Posterior cingulate gyrus (tissue), 11 donors: ENCODE measurements around the gene MAU2.
"Not testable (repeated sequence)": the region's sequence is repeated elsewhere in the genome, so short reads cannot be mapped to it uniquely, and the experiment has no call there.

Source experiments
- DNase-seq, 10 donors: peaks; one replicate each; pipeline versions ENCODE4 v3.0.0 to v3.0.0-alpha.2; 2020 to 2021; ENCODE audit warnings: mixed read lengths in 3 of 10
- intact Hi-C: fragments of 100-400 bp; cut with DNase I; formaldehyde crosslinking; loops from one replicate; pipeline ENCODE4 v1.15.1; 2023

Gene MAU2

DNA sequence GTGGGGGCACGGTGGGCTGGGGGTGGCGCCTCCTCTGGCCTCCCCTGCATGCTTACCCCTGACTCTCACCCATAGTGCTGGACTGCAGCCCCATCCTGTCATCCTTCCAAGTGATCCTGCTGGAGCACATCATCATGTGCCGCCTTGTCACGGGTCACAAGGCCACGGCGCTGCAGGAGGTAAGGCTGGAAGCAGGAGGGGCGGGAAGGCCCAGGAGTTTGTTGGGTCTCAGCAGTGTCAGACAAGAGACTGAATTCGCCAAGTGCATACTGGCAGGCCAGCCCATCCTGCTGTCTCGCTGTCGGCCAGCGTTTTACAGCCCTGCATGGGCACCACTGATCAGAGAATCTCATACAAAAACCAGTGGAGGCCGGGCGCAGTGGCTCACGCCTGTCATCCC is 23.1 kb downstream of the MAU2 start:
- intact Hi-C loops, result no loop called here

DNA sequence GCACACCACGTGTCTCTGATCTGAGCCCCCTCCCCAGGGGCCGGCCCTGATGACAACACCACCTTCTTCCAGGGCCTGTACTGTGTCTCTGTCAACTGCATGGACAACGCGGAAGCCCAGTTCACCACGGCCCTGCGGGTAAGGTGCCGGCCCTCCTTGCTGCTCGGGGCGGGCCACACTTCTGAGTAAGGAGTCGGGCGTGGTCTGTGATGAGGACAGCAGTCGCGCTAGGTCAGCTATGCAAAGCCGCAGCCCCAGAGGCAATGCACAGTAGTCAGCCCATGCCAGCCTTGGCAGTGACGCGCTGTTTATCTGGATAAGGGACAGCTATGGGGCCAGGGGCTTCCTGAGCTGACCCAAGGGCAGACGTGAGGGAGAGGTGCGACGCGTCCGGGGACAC is 24.6 kb downstream of the MAU2 start:
- no peak for DNase-seq
- intact Hi-C loops, result no loop called here

More for the DNA sequence above, 23.1 kb downstream of the MAU2 start:
- no peak for DNase-seq

DNA sequence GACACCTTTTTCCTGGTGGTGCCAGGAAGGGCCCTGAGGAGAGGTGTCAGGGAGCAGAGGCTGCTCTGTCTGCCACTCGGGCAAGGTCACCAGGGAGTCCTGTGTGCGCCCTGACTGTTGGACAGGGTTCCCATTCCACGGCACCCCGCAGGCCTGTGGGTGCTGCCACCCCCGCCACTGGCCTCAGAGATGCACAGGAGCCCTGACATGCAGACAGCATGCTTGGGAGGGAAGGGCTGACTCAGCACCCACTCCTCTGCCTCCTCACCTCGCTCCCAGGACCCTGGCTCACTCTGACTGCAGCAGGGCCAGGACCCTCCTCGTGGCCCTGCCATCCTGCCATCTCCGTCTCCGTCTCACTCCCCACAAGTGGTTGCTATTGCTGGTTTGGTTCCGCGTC is 25.3 kb downstream of the MAU2 start:
- intact Hi-C loops, result no loop called here
- no peak for DNase-seq

DNA sequence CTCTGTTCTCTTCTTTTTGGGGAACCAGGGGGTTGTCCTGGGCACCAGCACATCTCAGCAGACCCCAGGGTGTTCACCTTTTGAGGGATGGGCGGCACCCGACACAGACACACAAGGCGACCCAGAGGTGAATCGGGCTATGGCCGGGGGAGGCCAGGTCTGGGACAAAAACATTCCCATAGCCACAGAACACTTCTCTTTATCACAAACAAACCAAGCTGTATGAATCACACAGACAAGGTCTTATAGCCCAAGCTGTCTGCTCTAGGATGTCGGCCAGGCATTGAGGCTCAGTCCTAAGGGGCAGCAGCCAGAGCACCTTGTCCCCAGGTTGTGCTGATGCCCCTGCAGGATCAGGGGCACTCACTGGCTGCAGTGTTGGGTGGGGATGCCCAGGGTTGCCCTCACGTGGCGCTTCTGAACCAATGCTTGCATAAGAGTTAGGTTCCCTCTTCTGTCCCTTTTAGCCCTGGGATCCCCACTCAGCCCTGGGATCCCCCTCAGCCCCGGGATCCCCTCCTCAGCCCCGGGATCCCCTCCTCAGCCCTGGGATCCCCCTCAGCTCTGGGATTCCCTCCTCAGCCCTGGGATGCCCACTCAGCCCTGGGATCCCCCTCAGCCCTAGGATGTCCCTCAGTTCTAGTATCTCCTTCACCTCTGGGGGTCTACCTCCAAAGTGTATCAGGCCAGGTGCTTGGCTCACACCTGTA is 26.9 kb downstream of the MAU2 start:
- intact Hi-C loops, result no loop called here
- no peak for DNase-seq

DNA sequence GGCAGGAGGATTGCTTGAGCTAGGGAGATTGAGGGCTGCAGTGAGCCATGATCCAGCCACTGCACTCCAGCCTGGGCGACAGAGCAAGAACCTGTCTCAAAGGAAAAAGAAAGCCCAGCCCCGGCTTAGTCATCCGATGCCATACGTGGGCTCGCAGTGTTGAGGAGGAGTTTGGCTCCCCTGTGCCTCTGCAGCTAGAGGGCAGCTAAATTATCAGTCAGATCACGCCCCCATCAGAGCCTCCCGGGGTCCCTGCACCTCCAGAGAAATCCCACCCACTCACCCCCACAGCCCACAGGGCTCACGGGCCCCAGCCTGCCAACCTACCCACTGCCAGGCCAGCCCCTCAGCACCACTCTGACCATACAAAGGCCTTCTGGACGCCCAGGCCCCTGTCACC is 27.6 kb downstream of the MAU2 start:
- DNase-seq, result peak in 4 of 10 donors; percentile 26 to 84 (median 55)
- intact Hi-C loops, result no loop called here

DNA sequence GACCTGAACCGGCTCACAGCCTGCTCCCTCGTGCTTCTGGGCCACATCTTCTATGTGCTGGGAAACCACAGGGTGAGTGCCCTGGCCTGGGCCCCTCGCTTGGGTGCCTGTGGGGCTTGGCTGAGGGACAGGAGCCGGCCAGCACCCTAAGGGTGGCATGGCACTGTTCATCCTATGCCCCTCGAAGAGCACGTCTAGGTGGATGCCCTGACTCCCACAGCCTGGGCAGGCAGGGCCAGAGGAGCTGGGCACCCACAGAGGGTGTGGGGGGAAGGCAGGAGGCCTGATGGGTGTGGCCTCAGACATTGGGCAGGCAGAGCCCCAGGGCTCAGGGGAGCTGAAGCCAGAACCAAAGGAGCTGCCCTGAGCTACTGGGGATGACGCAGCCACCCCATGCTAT is 28.7 kb downstream of the MAU2 start:
- DNase-seq, result no peak
- intact Hi-C loops, result no loop called here

DNA sequence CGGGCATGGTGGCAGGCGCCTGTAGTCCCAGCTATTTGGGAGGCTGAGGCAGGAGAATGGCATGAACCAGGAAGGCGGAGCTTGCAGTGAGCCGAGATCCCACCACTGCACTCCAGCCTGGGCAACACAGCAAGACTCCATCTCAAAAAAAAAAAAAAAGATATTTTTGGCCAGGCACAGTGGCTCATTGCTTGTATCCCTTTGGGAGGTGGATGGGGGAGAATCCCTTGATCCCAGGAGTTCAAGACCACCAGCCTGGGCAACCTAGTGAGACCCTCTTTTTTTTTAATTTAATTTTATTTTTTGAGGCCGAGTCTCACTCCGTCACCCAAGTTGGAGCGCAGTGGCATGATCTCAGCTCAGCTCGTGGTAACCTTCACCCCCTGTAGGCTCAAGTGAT is 30.1 kb downstream of the MAU2 start:
- DNase-seq, intact Hi-C loops: not testable (repeated sequence)

DNA sequence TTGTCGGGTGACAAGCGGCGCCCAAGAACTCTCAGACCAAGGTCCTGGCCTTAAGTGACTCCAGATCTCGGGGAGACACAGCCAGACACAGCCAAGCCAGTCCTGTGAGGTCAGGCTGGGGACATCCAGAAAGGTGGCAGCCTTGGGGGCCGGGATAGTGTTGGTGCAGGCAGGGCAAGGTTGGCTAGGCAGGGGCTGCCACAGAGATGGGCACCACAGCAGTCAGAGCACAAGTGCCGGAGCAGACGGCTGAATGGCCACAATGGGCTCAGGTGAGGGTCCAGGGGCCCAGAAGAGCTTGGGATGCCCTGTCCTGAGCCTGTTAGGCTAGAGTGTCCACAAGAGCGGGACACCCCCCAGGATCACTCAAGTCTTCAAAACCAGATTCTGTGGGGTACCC is 32.2 kb downstream of the MAU2 start:
- intact Hi-C loops, result no loop called here
- no peak for DNase-seq

DNA sequence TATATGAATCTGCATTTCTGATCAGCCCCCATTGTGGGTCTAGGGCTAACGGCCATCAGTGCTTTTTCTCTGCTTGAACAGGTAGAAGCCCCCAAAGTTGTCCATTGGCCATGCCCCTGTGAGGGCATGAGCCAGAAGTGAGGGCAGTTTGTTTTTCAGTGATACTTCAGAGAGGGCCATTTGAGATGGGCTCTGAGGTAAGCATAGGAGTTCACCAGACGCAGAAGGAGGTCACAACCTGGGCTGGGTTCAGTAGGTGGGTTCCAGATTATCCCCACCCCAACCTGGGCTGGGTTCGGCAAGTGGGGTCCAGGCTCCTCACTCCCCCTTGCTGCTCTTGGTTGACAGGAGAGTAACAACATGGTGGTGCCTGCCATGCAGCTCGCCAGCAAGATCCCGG is 33.4 kb downstream of the MAU2 start:
- intact Hi-C loops, result no loop called here
- DNase-seq, result no peak

DNA sequence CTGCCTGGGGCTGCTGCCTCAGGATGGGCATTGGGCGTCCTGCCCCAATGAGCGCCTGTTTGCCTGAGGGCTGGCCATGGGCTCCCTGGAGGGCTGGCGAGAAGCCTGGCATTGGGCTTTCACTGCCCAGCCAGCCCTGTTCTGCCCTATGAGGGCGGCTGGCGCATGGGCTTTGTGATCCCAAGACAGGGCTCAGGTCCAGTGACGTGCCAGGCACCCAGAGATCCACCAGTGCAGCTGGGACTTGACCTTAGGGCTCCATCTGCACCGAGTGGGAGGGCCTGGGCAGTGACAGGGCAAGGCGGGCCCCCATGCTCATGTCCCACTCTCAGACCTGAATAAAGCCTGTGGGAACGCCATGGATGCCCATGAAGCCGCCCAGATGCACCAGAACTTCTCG is 34.3 kb downstream of the MAU2 start:
- peak in 1 of 10 donors; percentile 87 for DNase-seq

DNA sequence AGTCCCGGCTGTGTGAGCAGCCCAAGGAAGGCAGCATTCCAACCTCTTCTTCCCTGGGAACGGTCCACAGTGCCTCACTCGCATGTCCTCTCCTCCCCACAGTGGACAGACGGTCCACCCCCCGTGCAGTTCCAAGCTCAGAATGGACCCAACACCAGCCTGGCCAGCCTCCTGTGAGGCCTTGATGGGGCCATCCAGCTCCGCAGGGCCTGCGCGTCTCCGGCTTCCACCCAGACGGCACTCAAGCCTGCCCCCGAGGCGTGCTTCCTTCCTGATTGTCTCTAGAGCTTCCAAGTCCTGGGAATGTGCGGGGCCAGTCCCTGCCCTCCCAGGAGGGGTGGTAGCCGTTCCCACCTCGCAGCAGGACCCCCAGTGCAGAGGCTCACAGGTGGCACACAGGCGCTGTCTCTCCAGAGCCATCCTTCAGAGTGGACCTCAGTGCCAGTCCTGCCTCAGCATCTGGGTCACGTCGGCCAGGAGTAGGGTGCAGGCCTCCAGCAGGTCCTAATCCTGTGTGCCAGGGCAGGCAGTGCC is 35.0 kb downstream of the MAU2 start:
- DNase-seq, result peak in 1 of 10 donors; percentile 86
- intact Hi-C loops, result no loop called here

More for the DNA sequence above, 34.3 kb downstream of the MAU2 start:
- intact Hi-C loops, result no loop called here

DNA sequence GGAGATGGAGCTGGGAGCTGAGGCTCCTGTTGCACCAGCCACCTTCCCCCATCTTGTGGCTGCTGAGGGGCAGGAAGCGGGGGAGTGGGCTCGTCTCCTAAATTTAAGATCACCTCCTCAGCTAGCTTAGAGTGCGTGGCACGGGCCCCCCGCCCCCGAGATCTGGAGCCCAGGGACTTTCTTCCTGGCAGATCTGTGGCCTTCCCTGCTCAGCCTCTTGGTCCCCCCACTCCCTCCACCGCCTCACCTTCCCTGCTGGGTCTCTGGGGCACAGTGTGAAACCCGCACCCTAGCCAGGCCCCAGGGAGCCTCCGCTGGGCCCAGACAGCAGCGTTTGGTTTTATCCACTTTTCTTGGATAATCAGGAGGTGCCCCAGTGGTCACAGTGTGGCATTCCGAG is 35.9 kb downstream of the MAU2 start:
- no peak for DNase-seq
- intact Hi-C loops, result no loop called here

DNA sequence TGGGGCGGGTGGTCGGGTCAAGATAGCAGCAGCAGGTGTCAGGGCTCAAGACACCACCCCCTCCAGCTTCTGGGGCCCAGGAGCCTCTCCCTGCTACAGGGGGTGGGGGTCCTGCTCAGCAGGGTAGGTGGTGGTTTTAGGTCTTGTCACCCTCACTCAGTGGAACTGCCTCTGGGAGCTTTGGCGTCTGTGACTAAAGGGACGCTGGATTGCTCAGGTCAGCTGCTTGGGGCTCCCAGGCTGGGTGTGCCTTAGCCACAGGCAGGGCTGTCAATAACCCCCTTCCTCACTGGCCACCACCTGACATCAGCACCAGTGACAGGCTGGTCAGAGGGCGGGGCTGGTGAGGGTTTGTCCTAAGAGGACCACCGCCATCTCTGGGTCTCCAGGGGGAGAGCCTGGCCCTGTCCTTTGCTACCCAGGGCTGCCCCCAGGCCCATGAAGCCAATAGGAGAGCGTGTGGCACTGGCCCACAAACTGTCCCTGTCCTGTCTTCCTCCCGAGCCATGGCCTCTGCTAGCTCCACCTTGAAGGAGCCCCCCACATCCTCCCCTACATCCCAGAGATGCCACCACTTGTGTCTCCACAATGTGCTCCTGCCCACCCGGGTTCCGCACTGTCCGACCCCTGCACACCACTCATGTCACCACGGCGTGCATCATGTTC is 36.4 kb downstream of the MAU2 start:
- no peak for DNase-seq
- intact Hi-C loops, result no loop called here

DNA sequence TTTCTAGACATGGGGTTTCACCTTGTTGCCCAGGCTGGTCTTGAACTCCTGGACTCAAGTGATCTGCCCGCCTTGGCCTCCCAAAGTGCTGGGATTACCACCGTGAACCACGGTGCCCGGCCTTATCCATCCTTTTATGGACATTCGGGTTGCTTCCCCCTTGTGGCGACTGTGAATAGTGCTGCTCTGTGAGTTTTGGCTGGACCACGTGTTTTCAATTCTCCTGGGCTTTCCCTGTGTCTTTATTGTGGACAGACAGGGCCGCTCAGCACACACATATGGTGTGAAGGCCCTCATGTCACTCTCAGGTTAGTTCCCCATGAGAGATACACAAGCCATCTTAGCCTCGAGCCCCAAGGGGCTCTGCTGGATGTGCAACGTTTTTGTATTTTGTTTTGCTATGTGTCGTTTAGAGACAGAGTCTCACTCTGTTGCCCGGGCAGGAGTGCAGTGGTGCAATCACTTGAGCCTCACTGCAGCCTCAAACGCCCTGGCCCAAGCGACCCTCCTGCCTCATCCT is 40.5 kb downstream of the MAU2 start:
- DNase-seq, result peak in 8 of 10 donors; percentile 49 to 94 (median 70)
- intact Hi-C loops, result no loop called here

DNA sequence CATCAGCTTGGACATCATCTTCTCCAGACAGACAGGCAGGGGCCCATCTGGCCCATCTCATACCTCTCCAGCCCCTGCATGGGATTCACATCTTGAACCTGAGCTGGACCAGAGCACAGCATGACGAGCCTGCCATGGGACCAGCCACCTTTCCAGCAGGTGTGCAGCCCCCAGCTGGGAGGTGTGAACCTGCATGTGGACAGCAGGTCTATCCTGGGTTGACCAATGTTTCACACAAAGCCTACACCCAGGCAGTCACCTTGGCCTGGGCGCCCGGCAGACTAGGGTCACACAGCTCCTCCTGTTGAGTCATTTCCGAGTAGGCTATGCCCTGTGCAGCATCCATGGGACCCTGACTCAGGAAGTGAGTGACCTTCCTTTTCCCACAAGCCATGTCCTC is 41.4 kb downstream of the MAU2 start:
- intact Hi-C loops, result no loop called here
- no peak for DNase-seq

DNA sequence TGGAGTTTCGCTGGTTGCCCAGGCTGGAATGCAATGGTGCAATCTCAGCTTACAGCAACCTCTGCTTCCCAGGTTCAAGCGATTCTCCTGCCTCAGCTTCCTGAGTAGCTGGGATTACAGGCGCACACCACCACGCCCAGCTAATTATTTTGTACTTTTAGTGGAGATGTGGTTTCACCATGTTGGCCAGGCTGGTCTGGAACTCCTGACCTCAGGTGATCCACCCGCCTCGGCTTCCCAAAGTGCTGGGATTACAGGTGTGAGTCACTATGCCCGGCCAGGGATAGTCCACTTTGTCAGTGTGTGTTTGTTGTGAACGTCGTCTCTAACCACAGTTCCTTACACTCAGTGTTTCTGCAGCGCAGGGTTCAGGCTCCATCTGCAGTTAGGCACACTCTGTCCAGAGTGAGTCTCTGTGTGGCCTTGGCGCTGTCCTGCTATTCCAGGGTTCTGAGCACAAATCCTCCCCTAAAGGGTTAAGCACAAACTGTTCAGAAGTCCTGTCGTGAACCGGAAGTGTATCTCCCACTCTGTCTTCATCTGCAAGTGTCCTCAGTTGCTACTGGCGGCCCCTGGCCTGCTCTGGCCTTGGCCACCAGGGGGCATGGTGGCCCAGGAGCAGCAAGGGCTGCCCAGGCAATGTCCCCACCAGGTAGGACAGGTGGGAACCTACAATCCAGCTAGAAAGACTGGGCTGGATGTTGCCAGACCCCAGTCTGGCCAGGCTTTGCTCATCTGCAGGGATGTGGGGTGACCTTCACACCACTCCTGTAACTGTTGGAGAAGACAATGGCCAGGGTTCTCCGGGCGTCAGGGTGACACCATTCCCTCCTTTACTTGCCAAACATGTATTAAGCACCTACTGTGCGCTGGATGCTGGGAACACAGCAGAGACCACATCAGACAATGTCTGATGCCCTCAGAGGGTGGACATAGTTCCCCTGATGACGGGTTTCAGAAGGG is 46.1 kb downstream of the MAU2 start:
- intact Hi-C loops, result loop anchor here (1.0 to 5.0 kb wide), 2 partner anchors 41 to 124 kb away; partner anchors contain the start of gene GATAD2A
- peak in 6 of 10 donors; percentile 34 to 92 (median 50) for DNase-seq

DNA sequence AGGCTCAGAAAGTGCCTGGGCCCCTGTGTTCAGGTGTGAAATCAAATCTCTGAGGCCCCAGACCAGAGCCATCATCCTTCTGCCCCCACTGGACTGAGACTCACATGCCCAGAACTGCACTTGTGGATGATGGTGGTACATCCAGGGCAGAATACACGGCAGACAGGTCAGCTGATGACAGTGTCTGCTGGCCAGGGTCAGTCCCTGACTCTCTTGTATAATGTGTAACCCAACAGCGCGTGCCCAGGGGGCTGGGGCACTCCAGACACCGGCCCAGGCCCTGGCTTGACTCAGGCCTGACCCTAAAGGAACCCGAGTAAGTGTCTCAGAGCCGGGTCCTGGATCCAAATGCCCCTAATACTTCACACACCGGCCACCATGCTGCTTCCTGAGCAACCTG is 47.5 kb downstream of the MAU2 start:
- intact Hi-C loops, result loop anchor here (5.0 kb wide), 1 partner anchor 39 kb away; the partner anchor contains the start of gene GATAD2A
- DNase-seq, result no peak

DNA sequence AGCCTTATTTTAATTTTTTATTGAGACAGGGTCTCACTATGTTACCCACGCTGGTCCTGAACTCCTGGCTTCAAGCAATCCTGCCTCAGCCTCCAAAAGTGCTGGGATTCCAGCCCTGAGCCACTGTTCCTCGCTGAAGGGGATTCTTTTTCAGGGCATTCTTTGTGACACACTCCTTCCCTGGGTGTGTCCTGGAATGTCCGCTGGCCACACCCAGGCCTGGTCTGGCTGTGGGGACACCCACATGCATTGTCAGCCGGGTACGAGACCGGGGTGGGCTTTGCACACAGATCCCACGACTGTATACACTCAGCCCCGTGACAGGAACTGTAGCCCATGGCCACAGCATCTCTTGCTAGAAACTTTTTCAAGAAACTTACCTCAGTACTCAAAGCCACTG is 50.4 kb downstream of the MAU2 start:
- DNase-seq, result peak in 1 of 10 donors; percentile 33
- intact Hi-C loops, result no loop called here

DNA sequence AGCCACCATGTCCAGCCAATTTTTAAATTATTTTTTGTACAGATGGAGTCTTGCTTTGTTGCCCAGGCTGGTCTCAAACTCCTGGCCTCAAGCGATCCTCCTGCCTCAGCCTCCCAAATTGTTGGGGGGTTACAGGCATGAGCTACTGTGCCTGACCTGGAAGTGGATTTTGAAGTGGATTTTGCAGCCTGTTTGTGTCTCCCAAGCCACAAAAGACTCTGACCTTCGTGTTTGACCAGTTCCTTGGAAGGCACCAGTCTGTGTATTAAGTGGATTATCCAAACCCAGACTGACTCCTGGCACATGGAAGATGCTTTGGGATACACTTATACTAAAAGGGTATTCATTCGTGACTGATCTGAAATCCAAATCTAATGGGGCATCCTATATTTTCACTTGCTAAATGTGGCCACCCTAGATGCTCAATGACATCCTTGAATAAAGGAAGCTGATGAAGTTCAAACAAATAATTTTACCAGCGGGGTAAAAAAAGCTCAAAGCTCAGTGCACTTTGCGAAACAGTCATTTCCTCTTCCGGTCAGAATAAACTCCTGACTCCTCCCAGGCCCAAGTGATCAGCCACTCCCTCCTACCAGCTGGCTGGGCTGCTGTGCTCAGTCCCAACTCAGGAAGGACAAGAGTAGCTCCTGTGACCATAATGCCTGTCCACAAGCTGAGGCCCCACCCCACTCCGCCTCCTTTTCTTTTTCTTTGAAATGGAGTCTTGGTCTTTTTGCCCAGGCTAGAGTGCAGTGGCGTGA is 52.2 kb downstream of the MAU2 start:
- peak in 2 of 10 donors; percentile 60 to 78 for DNase-seq
- intact Hi-C loops, result no loop called here

DNA sequence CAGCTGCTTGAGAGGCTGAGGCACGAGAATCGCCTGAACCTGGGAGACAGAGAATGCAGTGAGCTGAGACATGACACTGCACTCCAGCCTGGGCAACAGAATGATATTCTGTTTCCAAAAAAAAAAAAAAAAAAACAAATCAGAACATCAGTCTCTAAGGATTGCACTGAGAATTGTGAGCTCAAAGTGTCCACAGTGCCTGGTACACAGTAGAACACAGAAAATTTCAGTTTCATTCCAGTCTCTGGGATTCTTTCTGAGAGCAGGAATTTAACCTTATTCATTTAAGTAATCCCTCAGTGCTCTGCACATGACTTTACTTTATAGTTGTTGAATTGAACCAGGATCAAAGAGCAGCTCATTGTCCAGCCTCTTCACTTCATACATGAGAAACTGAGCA is 58.9 kb downstream of the MAU2 start:
- intact Hi-C loops, result no loop called here

More for the DNA sequence above, 58.9 kb downstream of the MAU2 start:
- no peak for DNase-seq
